GM11168 (cell line): ENCODE measurements around the gene ARAP1.
"Not testable (repeated sequence)": the region's sequence is repeated elsewhere in the genome, so short reads cannot be mapped to it uniquely, and the experiment has no call there.

Experiments used
- in situ Hi-C: fragments of 300-500 bp; cut with MboI; formaldehyde crosslinking; loops from one replicate; pipeline ENCODE4 v1.12.0; 2022; ENCODE audit warnings: low sequenced_read_pairs; ENCODE audit not compliant: unreplicated experiment

Gene ARAP1

DNA sequence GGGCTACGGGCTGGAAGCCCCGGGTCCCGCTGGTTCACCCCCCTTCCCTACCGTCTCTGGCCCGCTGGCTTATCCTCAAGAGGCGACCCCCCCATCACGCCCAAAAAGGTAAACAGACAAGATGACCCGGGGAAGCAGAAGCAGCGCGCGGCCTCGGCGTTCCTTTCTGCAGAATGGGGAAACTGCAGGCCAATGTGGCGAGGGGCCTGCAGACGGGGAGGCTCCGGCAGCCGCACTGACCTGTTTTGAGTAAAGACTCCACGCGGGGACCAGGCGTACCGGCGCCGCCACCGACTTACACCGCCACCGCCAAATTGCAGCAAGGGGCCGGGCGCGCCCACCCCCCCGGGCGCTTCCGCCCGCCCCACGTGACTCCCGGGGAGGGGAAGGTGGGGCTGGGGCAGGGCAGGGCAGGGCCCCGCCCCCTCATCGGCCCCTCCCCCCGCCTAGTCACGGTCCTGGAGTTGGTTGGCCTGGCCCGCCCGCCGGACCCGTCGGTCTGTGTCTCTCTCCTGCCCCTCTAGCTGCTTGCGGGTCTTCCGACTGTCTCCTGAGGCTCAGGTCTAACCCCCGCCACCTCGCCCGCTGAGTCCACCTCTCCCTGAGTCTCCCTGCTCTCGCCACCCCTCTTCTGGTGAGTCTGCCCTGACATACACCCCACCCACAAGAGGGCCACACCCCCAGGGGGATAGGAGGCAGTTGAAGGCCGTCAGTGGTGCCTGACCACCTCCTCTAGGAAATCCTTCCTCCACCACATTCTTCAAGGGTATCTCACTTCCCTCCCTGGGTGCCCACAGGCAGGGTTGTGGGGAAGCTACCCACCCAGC is at the start of gene ARAP1:
Gene ARAP1 (minus strand): TSS at position 321 of the 827 bp plus-strand sequence. CDS start 25,280 bp downstream, outside the sequence.
- in situ Hi-C loops = no loop called here

- in situ Hi-C loops = loop anchor here (5.0 kb wide), 1 partner anchor 72 kb away; no protein-coding TSS in a partner anchor
Measured at GRCh38 chr11:72799441-72799840, 47.2 kb upstream of the ARAP1 start.

GRCh38 chr11:72798361-72798760 is 46.2 kb upstream of the ARAP1 start:
- in situ Hi-C loops = loop anchor here (5.0 kb wide), 1 partner anchor 71 kb away; no protein-coding TSS in a partner anchor

DNA sequence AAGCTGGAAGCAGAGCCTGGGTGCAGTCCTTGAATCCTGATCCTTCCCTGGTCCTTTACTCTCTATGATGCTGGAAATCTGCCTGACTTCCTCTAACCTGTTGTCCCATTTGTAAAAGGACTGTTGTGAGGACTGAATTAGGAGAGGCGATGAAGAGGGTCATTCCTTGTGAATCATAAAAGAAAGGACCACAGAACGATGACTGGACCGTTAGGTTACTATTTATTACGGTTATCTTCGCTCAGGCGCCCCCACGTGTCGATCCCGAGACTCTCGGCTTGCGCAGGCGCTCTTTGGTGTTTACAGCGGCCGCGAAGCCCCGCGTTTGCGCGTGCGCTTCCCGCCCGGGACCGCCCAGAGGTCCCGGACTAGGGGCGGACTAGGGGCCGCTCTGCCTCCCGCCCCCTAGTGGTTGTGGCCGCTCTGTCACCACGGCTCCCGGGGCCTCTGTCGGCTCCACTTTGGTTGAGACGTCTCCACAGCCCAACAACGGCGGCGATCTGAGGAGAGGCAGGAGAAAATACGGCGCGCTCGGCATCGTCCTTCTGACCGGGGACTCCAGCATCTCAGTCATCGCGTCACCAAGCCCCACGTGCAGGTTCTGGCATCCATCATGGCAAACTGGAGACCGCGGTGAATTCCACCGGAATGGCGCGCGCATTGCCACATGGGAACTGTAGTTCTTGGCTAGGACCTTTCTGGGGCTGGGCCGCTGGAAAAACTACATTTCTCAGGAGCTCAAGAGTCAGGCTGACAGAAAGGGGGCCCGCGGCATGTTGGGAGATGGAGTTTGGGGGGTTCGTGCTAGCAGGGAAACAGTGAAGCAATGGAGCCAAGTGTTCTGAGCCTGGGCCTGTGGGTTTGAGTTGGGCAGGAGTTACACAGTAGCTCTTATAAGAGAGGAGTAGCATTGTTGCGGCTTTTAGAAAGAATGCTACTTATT is 41.5 kb upstream of the ARAP1 start, which contains the start of gene STARD10:
Gene STARD10 (minus strand): TSS at position 623 of the 943 bp plus-strand sequence. CDS start 12,866 bp downstream, outside the sequence.
- in situ Hi-C loops = no loop called here

DNA sequence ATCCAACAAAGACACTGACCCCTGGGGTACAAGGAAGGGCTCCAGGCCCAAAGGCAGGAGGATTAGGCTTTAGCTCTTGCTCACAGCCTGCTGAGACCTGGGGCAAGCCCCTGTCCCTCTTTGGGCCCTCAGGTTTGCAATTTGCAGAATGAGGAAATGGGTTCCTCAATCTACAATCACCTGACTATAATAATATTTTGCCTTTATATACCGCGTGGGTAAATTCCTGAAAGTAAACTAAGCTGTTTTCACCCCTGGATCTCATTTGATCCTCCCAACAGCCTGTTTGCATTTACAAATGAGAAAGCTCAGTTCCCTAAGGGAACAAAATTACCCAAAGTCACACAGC is 40.8 kb upstream of the ARAP1 start:
- in situ Hi-C loops = no loop called here

DNA sequence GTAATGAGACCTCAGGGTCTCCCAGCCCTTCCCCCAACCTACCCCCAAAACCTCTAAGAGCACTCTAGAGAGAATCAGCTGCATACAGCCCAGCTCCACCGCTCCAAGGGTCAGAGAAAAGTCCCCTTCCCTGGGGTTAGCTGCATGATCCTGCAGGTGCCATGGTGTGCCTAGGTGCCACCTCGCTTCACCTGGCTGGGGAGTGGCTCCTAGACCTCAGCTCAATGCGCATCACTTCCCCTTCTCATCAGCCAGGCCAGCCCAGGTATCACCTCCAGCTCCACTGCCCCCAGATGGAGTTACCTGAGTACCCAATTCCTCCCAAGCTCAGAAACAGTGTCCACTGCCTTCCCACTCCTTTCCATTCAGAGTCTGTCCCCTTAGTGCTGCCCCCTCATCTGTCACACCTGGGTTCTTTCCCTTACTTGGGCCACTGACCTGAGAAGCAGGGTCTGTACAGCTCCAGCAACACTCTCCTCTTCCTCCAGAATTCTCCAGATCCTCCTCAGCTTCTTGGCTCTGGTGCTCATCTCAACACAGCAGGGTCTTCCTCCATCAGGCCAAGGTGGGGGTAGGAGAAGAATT is 40.3 kb upstream of the ARAP1 start:
- in situ Hi-C loops = no loop called here

DNA sequence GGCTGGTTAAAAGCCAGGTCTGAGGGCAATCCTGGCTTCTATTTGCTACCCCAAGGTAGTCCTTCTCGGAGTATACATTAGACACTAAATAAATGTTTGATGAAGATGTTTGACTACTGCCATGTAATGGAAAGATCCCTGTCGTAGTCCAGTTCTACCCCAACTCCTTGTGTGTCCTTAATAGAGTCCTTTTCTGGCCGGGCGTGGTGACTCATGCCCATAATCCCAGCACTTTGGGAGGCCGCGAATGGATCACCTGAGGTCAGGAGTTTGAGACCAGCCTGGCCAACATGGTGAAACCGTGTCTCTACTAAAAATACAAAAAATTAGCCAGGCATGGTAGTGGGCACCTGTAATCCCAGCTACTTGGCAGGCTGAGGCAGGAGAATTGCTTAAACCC is 39.0 kb upstream of the ARAP1 start:
- in situ Hi-C loops = not testable (repeated sequence)

- in situ Hi-C loops = no loop called here
Measured at GRCh38 chr11:72789493-72790131, 37.4 kb upstream of the ARAP1 start.

GRCh38 chr11:72788241-72788640 is 36.0 kb upstream of the ARAP1 start:
- in situ Hi-C loops = no loop called here

DNA sequence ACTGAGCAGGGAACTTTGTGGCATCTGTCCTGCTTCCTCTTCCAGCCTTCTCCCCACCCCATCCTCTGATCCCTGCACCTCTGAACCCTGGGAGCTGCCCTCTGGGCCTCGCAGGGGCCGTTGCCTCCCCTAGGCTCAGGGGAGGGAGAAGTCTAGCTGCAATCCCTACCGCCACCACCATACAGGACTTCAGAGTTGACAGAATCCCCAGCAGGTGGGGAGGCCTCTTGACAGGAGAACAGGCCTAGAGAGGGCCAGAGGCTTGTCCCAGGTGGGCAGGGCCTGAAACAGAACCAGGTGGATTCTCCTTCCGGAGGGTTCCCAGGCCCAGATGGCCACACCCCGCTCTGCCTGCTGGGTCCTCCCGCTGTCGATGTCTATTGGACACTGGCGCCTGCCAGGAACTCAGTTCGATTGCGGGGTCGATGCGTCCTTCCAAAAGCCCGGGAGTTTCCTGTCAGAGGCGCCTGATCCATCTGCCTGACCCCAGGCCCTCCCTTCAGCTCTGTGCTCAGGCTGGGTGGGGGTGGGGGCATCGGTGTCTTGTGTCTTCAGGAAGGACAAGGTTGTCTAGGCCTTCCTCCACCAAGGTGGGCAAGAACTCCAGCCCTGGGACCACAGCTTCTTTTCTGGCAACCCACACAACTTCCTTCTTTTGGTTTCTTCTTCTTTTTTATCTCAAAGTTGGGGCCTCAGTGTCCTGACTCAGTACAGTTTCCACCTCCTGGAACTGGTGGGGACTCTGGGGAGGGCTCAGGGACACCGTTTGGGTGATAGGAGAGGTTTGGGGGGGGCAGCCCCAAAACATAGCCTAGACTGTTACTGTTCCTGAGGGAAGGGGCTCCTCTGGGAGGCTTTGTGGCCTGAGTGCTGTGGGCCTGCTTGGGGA is 35.3 kb upstream of the ARAP1 start:
- in situ Hi-C loops = no loop called here

DNA sequence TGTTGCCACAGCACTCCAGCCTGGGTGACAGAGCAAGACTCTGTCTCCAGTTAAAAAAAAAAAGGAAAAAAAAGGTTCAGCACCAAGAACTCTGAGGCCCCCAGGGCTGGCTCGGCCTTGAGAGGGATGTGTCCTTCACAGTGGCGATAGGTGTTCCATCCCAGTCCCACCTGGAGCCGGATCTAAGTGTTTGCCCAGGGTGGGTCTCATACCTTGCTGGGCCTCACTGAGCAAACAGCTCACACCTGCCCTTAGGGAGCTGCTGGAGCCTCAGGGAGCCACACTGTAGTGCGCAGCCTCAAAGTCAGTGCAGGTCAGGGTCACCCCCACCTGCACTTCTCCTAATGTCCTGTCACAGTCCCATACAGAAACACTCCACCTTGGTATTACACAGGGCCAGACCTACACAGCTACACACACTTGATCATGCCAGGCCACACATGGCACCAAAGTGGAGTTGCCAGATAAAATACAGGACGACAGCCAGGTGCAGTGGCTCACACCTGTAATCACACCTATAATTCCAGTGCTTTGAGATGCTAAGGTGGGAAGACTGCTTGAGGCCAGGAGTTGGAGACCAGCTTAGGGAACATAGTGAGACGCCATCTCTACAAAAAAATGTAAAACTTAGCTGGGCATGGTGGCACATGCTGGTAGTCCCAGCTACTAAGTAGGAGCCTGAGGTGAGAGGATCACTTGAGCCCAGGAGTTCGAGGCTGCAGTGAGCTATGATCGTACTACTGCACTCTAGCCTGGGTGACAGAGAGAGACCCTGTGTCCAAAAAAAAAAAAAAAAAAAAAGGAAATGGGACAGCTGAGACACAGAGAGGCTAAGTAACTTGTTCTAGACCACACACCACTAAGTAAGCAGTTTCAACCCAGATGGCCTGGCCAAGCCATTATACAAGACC is 34.4 kb upstream of the ARAP1 start:
- in situ Hi-C loops = no loop called here

GRCh38 chr11:72784662-72785061 is 32.5 kb upstream of the ARAP1 start:
- in situ Hi-C loops = no loop called here

GRCh38 chr11:72783144-72783905 is 31.1 kb upstream of the ARAP1 start:
- in situ Hi-C loops = no loop called here

DNA sequence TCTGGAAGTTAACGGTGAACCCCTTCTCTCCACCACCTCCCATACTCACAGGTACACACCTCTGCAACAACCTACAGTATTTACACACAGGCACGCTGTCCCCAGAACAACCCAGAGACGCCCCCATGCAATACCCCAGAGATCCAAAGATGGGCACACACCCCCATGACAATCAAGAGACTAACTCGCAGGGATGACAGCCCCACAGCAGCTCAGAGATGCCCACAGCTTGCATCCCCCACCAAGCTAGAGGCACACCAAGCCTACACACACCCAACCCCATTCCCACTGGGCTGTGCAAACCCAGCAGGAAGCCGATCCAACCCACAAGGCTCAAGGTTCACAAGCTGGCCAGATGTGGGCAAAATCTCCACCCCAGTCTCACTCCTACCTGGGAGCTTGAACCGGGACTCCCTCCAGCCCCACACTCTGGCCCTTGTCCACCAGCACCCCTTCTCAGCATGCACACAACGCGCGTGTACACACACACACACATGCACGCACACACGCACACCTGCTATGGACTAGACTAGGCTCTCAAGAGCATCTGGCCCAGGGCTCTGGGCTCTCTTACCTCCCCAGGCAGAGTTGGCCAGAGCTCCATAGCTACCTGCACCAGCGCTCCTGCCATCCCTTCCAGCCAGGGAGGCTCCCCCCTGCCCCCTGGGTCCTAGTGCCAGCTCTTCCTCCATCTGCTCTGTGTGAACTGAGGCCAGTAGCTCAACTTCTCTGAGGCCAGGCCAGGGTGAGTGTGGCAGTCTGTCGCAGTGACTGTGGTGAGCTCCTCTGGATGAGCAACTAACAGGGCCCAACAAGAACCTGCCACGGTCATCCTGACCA is 30.1 kb upstream of the ARAP1 start:
- in situ Hi-C loops = no loop called here

DNA sequence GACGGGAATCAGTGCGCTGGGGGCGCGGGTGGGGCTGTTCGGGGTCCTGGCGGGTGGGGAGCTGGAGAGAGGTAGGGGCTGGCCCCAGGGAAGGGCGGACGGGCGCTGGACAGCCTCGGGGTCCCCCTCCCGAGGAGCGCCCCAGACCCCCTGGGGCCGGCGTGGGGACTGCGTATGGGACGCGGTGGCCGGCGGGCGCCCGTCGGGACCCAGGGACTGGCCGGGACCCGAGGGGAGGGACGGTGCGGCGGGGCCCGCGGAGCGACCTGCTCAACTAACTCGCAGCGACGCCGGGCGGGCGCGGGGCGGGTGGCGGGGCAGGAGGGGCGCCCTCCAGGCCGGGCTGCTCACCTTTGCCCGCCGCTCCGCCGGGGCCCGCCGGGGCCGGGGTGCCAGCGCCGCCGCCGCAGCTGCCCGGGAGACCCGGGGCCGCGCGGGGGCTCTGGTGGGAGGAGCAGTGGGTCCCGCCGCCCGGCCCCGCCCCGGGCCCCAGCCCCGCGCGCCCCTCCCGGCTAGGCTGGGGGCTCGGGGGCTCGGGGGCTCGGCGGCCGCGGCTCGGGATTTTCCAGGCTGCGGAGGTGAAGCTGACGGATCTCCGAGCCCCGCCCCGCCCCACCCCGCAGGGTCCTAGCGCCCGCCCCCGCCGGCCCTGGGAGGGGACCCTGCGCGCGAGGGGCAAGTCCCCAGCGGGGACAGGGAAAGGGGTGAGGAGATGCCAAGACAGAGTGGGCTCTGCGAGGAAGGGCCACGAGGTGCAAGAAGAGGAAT is 29.3 kb upstream of the ARAP1 start:
- in situ Hi-C loops = no loop called here

DNA sequence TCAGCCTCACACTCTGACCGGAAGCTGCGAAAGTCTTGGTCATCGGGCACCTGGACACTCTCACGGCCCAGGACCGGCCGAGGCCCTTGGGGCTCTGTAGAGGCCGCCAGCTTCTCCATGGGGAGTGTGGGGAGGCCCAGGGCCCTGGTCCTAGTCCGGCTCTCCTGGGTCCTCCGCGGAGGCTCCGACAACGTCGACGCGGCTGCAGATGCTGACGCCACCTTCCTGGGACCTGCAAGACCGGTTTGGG is 28.8 kb upstream of the ARAP1 start:
- in situ Hi-C loops = no loop called here
